HepG2 (cell line): ENCODE data around the gene TMBIM4. TPM values are rescaled to one million over a fixed set of nuclear protein-coding genes. Genes with fewer than 3 reads are reported as not detected.

ENCODE experiments used
- ATAC-seq: fragments of 200-7000 bp; cut with Tn5 transposase; 3 replicates; pipeline ENCODE4 v1.9.1; 2020; ENCODE audit warnings: mild to moderate bottlenecking, moderate library complexity
- BruUV-seq: library from RNA; stranded (reverse); fragments of 400-500 nt; replicated peaks from 2 replicates; lab custom pipeline; 2021; lab: Mats Ljungman, UMichigan
- CTCF ChIA-PET: fragments of 300-600 bp; formaldehyde crosslinking; extraction: SDS; loops from one replicate; lab custom pipeline; 2021; ENCODE audit warnings: low total read pairs, inconsistent platforms, low intra/inter-chr PET ratio; lab: Yijun Ruan, JAX
- POLR2A ChIA-PET: fragments of 350-600 bp; sonication (Branson Sonifier 250); formaldehyde crosslinking; loops from one replicate; lab custom pipeline; 2020; ENCODE audit warnings: antibody characterized with exemption, inconsistent platforms; lab: Yijun Ruan, JAX
- DNase-seq: peaks from one replicate; pipeline ENCODE4 v3.0.0-alpha.2; 2015; ENCODE audit warnings: low spot score
- FAIRE-seq: peaks from 3 replicates; lab custom pipeline; 2011; peaks lifted over from hg19 to GRCh38; lab: Jason Lieb, UNC
- H2AFZ ChIP-seq: one replicate; pipeline ENCODE4 v1.6.1; 2011; ENCODE audit warnings: low read length, inconsistent platforms
- H3K27ac ChIP-seq: fragments of 300-600 bp; 3 replicates; pipeline ENCODE4 v1.8.0; 2011; ENCODE audit warnings: mixed run types, mild to moderate bottlenecking, mixed read lengths, low read length, inconsistent platforms; ENCODE audit not compliant: insufficient read depth; ENCODE audit errors: extremely low read length
- H3K27me3 ChIP-seq, 2 experiments: fragments of 200-600 bp in 1 of 2; 2 replicates in 1 of 2; 3 replicates in 1 of 2; pipeline versions ENCODE4 v1.6.0 to v1.8.0; 2011; ENCODE audit warnings: low read length in 2 of 2, mild to moderate bottlenecking in 2 of 2, moderate library complexity in 2 of 2, inconsistent platforms in 1 of 2; ENCODE audit not compliant: insufficient read depth in 2 of 2, control insufficient read depth in 1 of 2
- H3K36me3 ChIP-seq, 2 experiments: fragments of 200-600 bp in 1 of 2; replicated peaks in 1 of 2; 2 replicates in 1 of 2; 3 replicates in 1 of 2; pipeline versions ENCODE4 v1.5.1 to v1.8.0; 2011; ENCODE audit warnings: low read length in 2 of 2, inconsistent platforms in 1 of 2; ENCODE audit not compliant: insufficient read depth in 2 of 2, control insufficient read depth in 1 of 2
- H3K4me1 ChIP-seq: 2 replicates; pipeline ENCODE4 v1.5.1; 2012; ENCODE audit warnings: low read length, inconsistent platforms; ENCODE audit not compliant: insufficient read depth
- H3K4me2 ChIP-seq: 2 replicates; pipeline ENCODE4 v1.6.0; 2011; ENCODE audit warnings: low read depth, low read length, inconsistent platforms
- H3K4me3 ChIP-seq, 3 experiments: fragments of 200-600 bp in 1 of 3; sonication (generic), shearing (Covaris generic) in 1 of 3; replicated peaks in 1 of 3; 2 replicates each; pipeline ENCODE4 v1.5.1; 2011 to 2016; ENCODE audit warnings: low read length in 3 of 3, inconsistent platforms in 2 of 3, low read depth in 2 of 3, mild to moderate bottlenecking in 2 of 3, control low read depth in 1 of 3, mixed read lengths in 1 of 3; ENCODE audit not compliant: insufficient read depth in 1 of 3
- H3K79me2 ChIP-seq: one replicate; pipeline ENCODE4 v1.6.1; 2011; ENCODE audit warnings: low read length, inconsistent platforms; ENCODE audit not compliant: insufficient read depth
- H3K9ac ChIP-seq: 2 replicates; pipeline ENCODE4 v1.6.0; 2011; ENCODE audit warnings: mild to moderate bottlenecking, low read depth, low read length, inconsistent platforms; ENCODE audit not compliant: insufficient read depth
- H3K9me3 ChIP-seq: 2 replicates; pipeline ENCODE4 v1.5.1; 2012; ENCODE audit warnings: mild to moderate bottlenecking, low read length
- H4K20me1 ChIP-seq: 2 replicates; pipeline ENCODE4 v1.6.0; 2011; ENCODE audit warnings: inconsistent platforms, mild to moderate bottlenecking, low read length, moderate library complexity; ENCODE audit not compliant: insufficient read depth
- ATF1 ChIP-seq: IDR thresholded peaks from 2 replicates; pipeline ENCODE4 v1.6.1; 2016; ENCODE audit warnings: mild to moderate bottlenecking, control low read depth
- CREM ChIP-seq, 2 experiments: sonication (generic) in 1 of 2; formaldehyde crosslinking in 1 of 2; IDR thresholded peaks; 2 replicates each; pipeline versions ENCODE4 v1.4.0 to v1.6.1; 2016 to 2020; ENCODE audit warnings: antibody characterized with exemption in 1 of 2, mild to moderate bottlenecking in 1 of 2, missing genetic modification reagents in 1 of 2
- HDAC6 ChIP-seq: fragments of 200-600 bp; sonication (generic); IDR thresholded peaks from 2 replicates; pipeline ENCODE4 v1.7.0; 2017; ENCODE audit warnings: mild to moderate bottlenecking, antibody characterized with exemption, low read length, low read depth
- NCOR1 ChIP-seq: fragments of 200-600 bp; sonication (generic); IDR thresholded peaks from 2 replicates; pipeline ENCODE4 v1.7.0; 2017; ENCODE audit warnings: antibody characterized with exemption, low read length, borderline replicate concordance
- PRDM4 ChIP-seq: sonication (generic); formaldehyde crosslinking; IDR thresholded peaks from 2 replicates; pipeline ENCODE4 v1.9.0; 2021; ENCODE audit warnings: missing genetic modification reagents, borderline replicate concordance
- TBL1XR1 ChIP-seq: fragments of 150-350 bp; IDR thresholded peaks from 2 replicates; pipeline ENCODE4 v1.6.1; 2014; ENCODE audit warnings: borderline replicate concordance, low read length; ENCODE audit not compliant: partially characterized antibody
- ZC3H4 ChIP-seq: sonication (generic); formaldehyde crosslinking; IDR thresholded peaks from 2 replicates; pipeline ENCODE4 v1.4.0; 2020; ENCODE audit warnings: missing genetic modification reagents, borderline replicate concordance
- ZFP1 ChIP-seq: IDR thresholded peaks from 2 replicates; pipeline ENCODE4 v1.6.1; 2016
- ZGPAT ChIP-seq: IDR thresholded peaks from 2 replicates; pipeline ENCODE4 v1.6.1; 2016; ENCODE audit warnings: mild to moderate bottlenecking
- ZNF280D ChIP-seq: sonication (generic); formaldehyde crosslinking; IDR thresholded peaks from 2 replicates; pipeline ENCODE4 v1.5.1; 2020; ENCODE audit warnings: mild to moderate bottlenecking, missing genetic modification reagents
- ZNF605 ChIP-seq: sonication (generic); formaldehyde crosslinking; IDR thresholded peaks from 2 replicates; pipeline ENCODE4 v1.8.0; 2022; ENCODE audit warnings: mild to moderate bottlenecking, missing genetic modification reagents
- ZNF607 ChIP-seq: sonication (generic); formaldehyde crosslinking; IDR thresholded peaks from 2 replicates; pipeline ENCODE4 v1.5.1; 2020; ENCODE audit warnings: missing genetic modification reagents, mild to moderate bottlenecking, borderline replicate concordance
- ZSCAN30 ChIP-seq: sonication (generic); formaldehyde crosslinking; IDR thresholded peaks from 2 replicates; pipeline ENCODE4 v1.5.0; 2020; ENCODE audit warnings: mild to moderate bottlenecking, missing genetic modification reagents
- WGBS: methylation state at CpG from one replicate; pipeline ENCODE4 v1.1.6; 2017; ENCODE audit warnings: low lambda C conversion rate; 5-methylcytosine and 5-hydroxymethylcytosine counted together
- in situ Hi-C: cut with HindIII; loops from 2 replicates; pipeline ENCODE4 v1.10.0; 2017; ENCODE audit warnings: low pct_unique_long_range_greater_than_20kb; ENCODE audit not compliant: extremely low pct_ligation_motif_present
- intact Hi-C: fragments of 100-400 bp; cut with micrococcal nuclease; formaldehyde crosslinking; loops from one replicate; pipeline ENCODE4 v1.10.0; 2022; ENCODE audit not compliant: unreplicated experiment
- polyA plus RNA-seq, 8 experiments: library from polyadenylated mRNA; depleted of rRNA in 3 of 8; stranded (reverse) in 7 of 8; unstranded in 1 of 8; fragments of >200 nt; fragmentation: Illumina TruSeq in 4 of 8; extraction: Trizol in 4 of 8; gene quantifications; 2 replicates each; pipeline versions ENCODE4 v1.2.1 to v1.2.3, GENCODE V29; 2011 to 2016; ENCODE audit warnings: low read depth in 4 of 8, missing spikeins in 1 of 8, mixed read lengths in 1 of 8; ENCODE audit not compliant: insufficient read depth in 1 of 8
- total RNA-seq, 5 experiments: library from RNA; depleted of rRNA; stranded (reverse); fragments of >200 nt; fragmentation: Illumina TruSeq; extraction: Trizol; gene quantifications; 2 replicates each; pipeline ENCODE4 v1.2.3, GENCODE V29; 2016; ENCODE audit warnings: low read depth in 1 of 5
- TF ChIP-seq, protein P1 (sequence below): sonication (generic); formaldehyde crosslinking; IDR thresholded peaks from 2 replicates; pipeline ENCODE4 v1.5.0; 2020; ENCODE audit warnings: missing genetic modification reagents, mild to moderate bottlenecking, borderline replicate concordance
- TF ChIP-seq, protein P2 (sequence below): IDR thresholded peaks from 2 replicates; pipeline ENCODE4 v1.6.1; 2016; ENCODE audit warnings: missing genetic modification reagents, missing compliant biosample characterization

TMBIM4 gene
- total and polyA plus RNA-seq, 2 of the 13 experiments (the other 11 are each of a cell fraction or from before 2014, with no cell fraction given): 60.5 to 67.7 TPM

- TF ChIP-seq, protein P1, sequence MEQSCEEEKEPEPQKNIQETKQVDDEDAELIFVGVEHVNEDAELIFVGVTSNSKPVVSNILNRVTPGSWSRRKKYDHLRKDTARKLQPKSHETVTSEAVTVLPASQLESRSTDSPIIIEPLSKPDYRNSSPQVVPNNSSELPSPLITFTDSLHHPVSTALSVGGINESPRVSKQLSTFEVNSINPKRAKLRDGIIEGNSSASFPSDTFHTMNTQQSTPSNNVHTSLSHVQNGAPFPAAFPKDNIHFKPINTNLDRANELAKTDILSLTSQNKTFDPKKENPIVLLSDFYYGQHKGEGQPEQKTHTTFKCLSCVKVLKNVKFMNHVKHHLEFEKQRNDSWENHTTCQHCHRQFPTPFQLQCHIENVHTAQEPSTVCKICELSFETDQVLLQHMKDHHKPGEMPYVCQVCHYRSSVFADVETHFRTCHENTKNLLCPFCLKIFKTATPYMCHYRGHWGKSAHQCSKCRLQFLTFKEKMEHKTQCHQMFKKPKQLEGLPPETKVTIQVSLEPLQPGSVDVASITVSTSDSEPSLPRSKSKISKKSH (CRISPR knock-in tag): no peak
- no peak for TF ChIP-seq CREM (IDR thresholded peaks at IDR 0.05)
- TF ChIP-seq CREM (CRISPR knock-in tag; IDR thresholded peaks at IDR 0.05): no peak
- no peak for TF ChIP-seq ZC3H4
- no peak for TF ChIP-seq ZGPAT
- TF ChIP-seq ZNF605 (CRISPR knock-in tag): no peak
- TF ChIP-seq ZSCAN30 (CRISPR knock-in tag): no peak
Measured at GRCh38 chr12:66154776-66155175, 15.0 kb downstream of the TMBIM4 start (continued).

DNA sequence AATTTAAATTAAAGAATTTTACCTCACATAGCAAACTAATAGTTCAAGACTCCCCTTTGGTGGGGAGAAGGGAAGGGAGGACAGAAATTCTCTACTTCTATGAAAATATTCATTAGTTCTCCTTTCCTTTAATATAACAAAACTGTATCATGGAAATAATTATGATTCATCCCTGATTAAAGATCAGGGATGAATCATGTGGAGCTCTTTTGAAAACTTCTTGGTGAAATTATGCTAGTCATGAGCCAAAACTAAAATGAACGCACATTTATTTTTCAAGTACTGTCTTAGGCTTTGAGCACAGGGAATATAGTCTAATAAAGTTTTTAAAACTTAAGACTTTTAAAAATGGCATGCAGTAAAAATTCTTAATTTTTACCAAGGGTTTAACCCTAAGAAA lies 17.1 kb downstream of the TMBIM4 start:
- Histone ChIP-seq H3K4me2 (no peak overlapping the region), H3K79me2 (no peaks in the 10 kb centered on the region), H3K4me1 (no peaks in the 10 kb centered on the region), H3K27ac (no peak overlapping the region), H3K4me3 (no peak overlapping the region), H3K36me3 (peaks cover 0 to 4% of the 10 kb centered on the region in 2 experiments; a peak in 1 of 5 replicates), H2AFZ (no peak overlapping the region), H3K27me3 (no peaks in the 10 kb centered on the region), H4K20me1 (no peaks in the 10 kb centered on the region), H3K9me3 (no peaks in the 10 kb centered on the region), H3K9ac (no peak overlapping the region)
- ChIA-PET CTCF (no interaction called here), POLR2A (no interaction called here)
- in situ Hi-C loops (no loop called here), intact Hi-C loops (no loop called here)
- FAIRE-seq (no peak), ATAC-seq (no peak), DNase-seq (no peak)
- no TSS peak for BruUV-seq
- 90% methylated on average over 1 of the region's 1 CpG for WGBS
- TF ChIP-seq PRDM4 (no peak), TBL1XR1 (no peak), ATF1 (CRISPR knock-in tag) (no peak), HDAC6 (no peak), NCOR1 (no peak), ZNF280D (CRISPR knock-in tag) (no peak), ZFP1 (no peak), ZNF607 (no peak)
- TF ChIP-seq, protein P2, sequence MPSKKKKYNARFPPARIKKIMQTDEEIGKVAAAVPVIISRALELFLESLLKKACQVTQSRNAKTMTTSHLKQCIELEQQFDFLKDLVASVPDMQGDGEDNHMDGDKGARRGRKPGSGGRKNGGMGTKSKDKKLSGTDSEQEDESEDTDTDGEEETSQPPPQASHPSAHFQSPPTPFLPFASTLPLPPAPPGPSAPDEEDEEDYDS (CRISPR knock-in tag): no peak
